Coronary artery (tissue), 2 donors: ENCODE results near the gene CDKN2AIP.

Experiments used
- DNase-seq: peaks from one replicate; pipeline ENCODE4 v3.0.0-alpha.2; 2017; ENCODE audit warnings: low spot score
- H3K27ac ChIP-seq, 2 donors: fragments of 200-600 bp; sonication (generic); one replicate each; pipeline ENCODE4 v1.5.1; 2016 to 2019
- H3K4me3 ChIP-seq: fragments of 200-600 bp; sonication (generic); 2 replicates; pipeline ENCODE4 v1.5.1; 2016; ENCODE audit warnings: mild to moderate bottlenecking, moderate library complexity
- TF ChIP-seq, protein P1 (sequence below): fragments of 200-600 bp; sonication (generic); IDR thresholded peaks from one replicate; pipeline ENCODE4 v1.5.1; 2019; ENCODE audit warnings: antibody characterized with exemption

CDKN2AIP gene

GRCh38 chr4:183436417-183436816 lies 8.0 kb upstream of the CDKN2AIP start:
- no peak for DNase-seq
- no peak overlapping the region for H3K27ac ChIP-seq
- TF ChIP-seq, protein P1, sequence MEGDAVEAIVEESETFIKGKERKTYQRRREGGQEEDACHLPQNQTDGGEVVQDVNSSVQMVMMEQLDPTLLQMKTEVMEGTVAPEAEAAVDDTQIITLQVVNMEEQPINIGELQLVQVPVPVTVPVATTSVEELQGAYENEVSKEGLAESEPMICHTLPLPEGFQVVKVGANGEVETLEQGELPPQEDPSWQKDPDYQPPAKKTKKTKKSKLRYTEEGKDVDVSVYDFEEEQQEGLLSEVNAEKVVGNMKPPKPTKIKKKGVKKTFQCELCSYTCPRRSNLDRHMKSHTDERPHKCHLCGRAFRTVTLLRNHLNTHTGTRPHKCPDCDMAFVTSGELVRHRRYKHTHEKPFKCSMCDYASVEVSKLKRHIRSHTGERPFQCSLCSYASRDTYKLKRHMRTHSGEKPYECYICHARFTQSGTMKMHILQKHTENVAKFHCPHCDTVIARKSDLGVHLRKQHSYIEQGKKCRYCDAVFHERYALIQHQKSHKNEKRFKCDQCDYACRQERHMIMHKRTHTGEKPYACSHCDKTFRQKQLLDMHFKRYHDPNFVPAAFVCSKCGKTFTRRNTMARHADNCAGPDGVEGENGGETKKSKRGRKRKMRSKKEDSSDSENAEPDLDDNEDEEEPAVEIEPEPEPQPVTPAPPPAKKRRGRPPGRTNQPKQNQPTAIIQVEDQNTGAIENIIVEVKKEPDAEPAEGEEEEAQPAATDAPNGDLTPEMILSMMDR: no peak
- H3K4me3 ChIP-seq: no peak overlapping the region

- Histone ChIP-seq H3K27ac (no peak overlapping the region), H3K4me3 (no peak overlapping the region)
These were observed 7.0 kb upstream of the CDKN2AIP start for GRCh38 chr4:183437452-183437851.

DNA sequence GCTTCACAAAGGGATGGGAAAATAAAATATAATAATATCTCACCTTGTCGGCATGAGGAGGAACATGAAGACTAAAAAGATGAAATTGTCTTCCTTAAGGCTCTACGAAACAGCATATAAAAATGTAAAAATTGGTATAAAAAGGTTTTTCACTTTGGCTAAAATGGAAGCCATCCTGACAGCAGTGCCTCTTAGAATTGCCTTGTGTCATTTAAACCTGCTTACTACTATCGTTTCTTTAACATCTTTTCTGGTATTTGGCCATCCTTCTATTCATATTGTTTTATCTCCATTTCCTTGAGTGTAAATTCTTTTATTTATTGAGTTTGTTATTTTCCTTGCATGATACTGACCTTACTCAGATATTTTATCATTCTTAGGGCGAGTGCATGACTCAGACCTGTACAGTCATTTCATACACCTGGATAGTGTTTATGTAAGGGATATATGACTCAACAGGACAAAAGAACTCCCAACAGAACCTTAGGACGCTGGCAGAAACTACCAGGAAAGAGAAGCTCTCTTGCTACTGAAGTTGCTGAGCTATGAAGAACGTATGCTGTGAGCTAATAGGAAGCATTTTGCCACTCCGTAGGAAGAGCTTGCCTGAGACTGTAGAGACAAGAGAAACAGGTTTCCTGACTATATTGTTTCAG lies 5.8 kb upstream of the CDKN2AIP start:
- H3K27ac ChIP-seq: no peak overlapping the region
- H3K4me3 ChIP-seq: no peak overlapping the region
- TF ChIP-seq, protein P1: no peak
- no peak for DNase-seq

More at GRCh38 chr4:183437452-183437851, 7.0 kb upstream of the CDKN2AIP start:
- no peak for DNase-seq
- TF ChIP-seq, protein P1: no peak

- no peak for DNase-seq
- Histone ChIP-seq H3K27ac (no peak overlapping the region), H3K4me3 (no peak overlapping the region)
- TF ChIP-seq, protein P1: no peak
These were observed 3.2 kb upstream of the CDKN2AIP start for GRCh38 chr4:183441276-183441675.

- DNase-seq: peak; percentile 83
- Histone ChIP-seq H3K27ac (peak overlapping the region; percentile 89 to 97), H3K4me3 (peak overlapping the region; percentile 76)
- TF ChIP-seq, protein P1: no peak
These were observed 702 bp upstream of the CDKN2AIP start for GRCh38 chr4:183443655-183444213.

DNA sequence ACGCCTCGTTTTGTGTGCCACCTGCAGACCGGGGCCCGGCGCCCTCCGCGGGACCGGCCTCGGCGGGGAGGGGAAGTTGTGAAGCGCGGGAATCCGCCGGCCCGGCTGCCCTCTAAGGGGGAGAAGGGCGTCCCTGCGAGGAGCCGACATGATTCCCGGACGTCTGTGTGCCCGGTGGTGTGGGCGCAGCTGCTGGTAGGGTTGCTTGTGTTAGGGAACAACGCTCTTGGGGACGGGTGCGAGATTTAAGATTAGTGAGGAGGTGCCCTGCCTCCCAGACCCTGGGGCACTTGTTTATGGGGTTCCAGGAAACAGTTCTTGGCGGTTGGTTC lies 627 bp downstream of the CDKN2AIP start:
- TF ChIP-seq, protein P1: no peak
- H3K4me3 ChIP-seq: peak overlapping the region; percentile 76
- DNase-seq: peak; percentile 83
- peak overlapping the region; percentile 89 to 97 for H3K27ac ChIP-seq

GRCh38 chr4:183447646-183448045 lies 3.2 kb downstream of the CDKN2AIP start:
- DNase-seq: no peak
- TF ChIP-seq, protein P1: no peak
- H3K27ac ChIP-seq: no peak overlapping the region
- H3K4me3 ChIP-seq: no peak overlapping the region
